ENCODE results near the gene RNFT2. TPM values are rescaled to one million over a fixed set of nuclear protein-coding genes. Genes with fewer than 3 reads are reported as not detected.

RNFT2 gene
- polyA plus RNA-seq, 1 donor (not counting 4 experiments of a cell fraction or from before 2014, with no cell fraction given), result 0.96 TPM

DNA sequence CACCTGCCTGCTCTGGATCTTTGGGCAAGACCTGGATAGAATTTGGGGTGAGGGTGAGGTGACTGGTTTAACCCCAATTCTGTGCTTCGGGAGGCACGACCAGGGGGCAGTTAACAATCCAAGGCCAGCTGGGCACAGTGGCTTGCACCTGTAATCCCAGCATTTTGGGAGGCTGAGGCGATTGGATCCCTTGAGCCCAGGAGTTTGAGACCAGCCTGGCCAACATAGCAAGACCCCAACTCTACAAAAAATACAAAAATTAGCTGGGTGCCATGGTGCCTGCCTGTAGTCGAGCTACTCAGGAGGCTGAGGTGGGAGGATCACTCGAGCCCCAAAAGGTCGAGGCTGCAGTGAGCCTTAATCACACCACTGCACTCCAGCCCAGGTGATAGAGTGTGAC, 105.0 kb downstream of the RNFT2 start:
- FAIRE-seq, result no peak
- no peaks in the 10 kb centered on the region for H4K20me1 ChIP-seq (ENCODE audit: control insufficient read depth, extremely low read depth, insufficient read depth, low read length)
- no peak overlapping the region for H3K9ac ChIP-seq (ENCODE audit: control insufficient read depth, extremely low read depth, insufficient read depth, low read length)
- no peaks in the 10 kb centered on the region for H3K27me3 ChIP-seq (ENCODE audit: control insufficient read depth, extremely low read depth, insufficient read depth, low read length)
- no peaks in the 10 kb centered on the region for H3K9me1 ChIP-seq (ENCODE audit: control insufficient read depth, extremely low read depth, insufficient read depth, low read length)
- dilution Hi-C loops (cut with MboI; ENCODE audit: extremely low pct_ligation_motif_present, low sequenced_read_pairs), result no loop called here
- TF ChIP-seq, protein P1, sequence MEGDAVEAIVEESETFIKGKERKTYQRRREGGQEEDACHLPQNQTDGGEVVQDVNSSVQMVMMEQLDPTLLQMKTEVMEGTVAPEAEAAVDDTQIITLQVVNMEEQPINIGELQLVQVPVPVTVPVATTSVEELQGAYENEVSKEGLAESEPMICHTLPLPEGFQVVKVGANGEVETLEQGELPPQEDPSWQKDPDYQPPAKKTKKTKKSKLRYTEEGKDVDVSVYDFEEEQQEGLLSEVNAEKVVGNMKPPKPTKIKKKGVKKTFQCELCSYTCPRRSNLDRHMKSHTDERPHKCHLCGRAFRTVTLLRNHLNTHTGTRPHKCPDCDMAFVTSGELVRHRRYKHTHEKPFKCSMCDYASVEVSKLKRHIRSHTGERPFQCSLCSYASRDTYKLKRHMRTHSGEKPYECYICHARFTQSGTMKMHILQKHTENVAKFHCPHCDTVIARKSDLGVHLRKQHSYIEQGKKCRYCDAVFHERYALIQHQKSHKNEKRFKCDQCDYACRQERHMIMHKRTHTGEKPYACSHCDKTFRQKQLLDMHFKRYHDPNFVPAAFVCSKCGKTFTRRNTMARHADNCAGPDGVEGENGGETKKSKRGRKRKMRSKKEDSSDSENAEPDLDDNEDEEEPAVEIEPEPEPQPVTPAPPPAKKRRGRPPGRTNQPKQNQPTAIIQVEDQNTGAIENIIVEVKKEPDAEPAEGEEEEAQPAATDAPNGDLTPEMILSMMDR (optimal IDR thresholded peaks at IDR 0.05 in 1 of 3, IDR thresholded peaks at IDR 0.05 in 1 of 3, conservative IDR thresholded peaks at IDR 0.05 in 1 of 3; ENCODE audit: extremely low read depth in 1 of 3, insufficient read depth in 2 of 3, low read length in 3 of 3), result no peak
- no peak for TF ChIP-seq EZH2 (IDR thresholded peaks at IDR 0.05; ENCODE audit: low read length)
- H3K79me2 ChIP-seq (ENCODE audit: control insufficient read depth, insufficient read depth, low read length), result no peaks in the 10 kb centered on the region
- H2AFZ ChIP-seq (ENCODE audit: control insufficient read depth, low read length), result no peak overlapping the region
- H3K4me3 ChIP-seq (ENCODE audit: control insufficient read depth in 2 of 3, extremely low read depth in 1 of 3, insufficient read depth in 2 of 3, low read depth in 1 of 3, low read length in 3 of 3), result no peak overlapping the region
- no peaks in the 10 kb centered on the region for H3K9me3 ChIP-seq (ENCODE audit: control insufficient read depth, low read depth, low read length)
- H3K4me1 ChIP-seq (ENCODE audit: control insufficient read depth, extremely low read depth, insufficient read depth, low read length), result no peaks in the 10 kb centered on the region
- no peak overlapping the region for H3K27ac ChIP-seq (ENCODE audit: control insufficient read depth, insufficient read depth, low read length)
- DNase-seq (ENCODE audit: low read depth, low spot score), result no peak
- H3K36me3 ChIP-seq (ENCODE audit: control insufficient read depth in 2 of 2, extremely low read depth in 1 of 2, insufficient read depth in 2 of 2, low read length in 2 of 2), result no peaks in the 10 kb centered on the region
- H3K4me2 ChIP-seq (ENCODE audit: control insufficient read depth, extremely low read depth, insufficient read depth, low read depth, low read length), result no peak overlapping the region

DNA sequence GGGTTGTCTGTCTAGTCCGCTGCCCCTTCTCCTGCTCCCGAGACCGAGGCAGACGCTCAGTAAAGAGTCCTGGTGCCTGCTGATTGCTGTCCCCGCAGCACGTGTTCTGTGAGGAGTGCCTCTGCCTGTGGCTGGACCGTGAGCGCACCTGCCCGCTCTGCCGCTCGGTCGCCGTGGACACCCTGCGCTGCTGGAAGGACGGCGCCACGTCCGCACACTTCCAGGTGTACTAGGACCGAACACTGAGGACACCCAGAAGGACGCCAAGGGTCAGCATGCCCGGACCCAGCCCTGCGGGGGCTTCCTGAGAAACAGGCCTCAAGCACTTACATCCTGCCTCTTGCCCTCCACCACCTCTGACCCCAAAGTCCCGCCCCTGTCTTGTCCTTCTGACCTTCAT, 111.1 kb downstream of the RNFT2 start:
- dilution Hi-C loops (cut with MboI; ENCODE audit: extremely low pct_ligation_motif_present, low sequenced_read_pairs), result no loop called here
- Histone ChIP-seq H3K9me3 (ENCODE audit: control insufficient read depth, low read depth, low read length) (no peaks in the 10 kb centered on the region), H3K36me3 (ENCODE audit: control insufficient read depth in 2 of 2, extremely low read depth in 1 of 2, insufficient read depth in 2 of 2, low read length in 2 of 2) (no peaks in the 10 kb centered on the region), H3K27me3 (ENCODE audit: control insufficient read depth, extremely low read depth, insufficient read depth, low read length) (no peaks in the 10 kb centered on the region), H3K9ac (ENCODE audit: control insufficient read depth, extremely low read depth, insufficient read depth, low read length) (no peak overlapping the region), H3K9me1 (ENCODE audit: control insufficient read depth, extremely low read depth, insufficient read depth, low read length) (no peaks in the 10 kb centered on the region), H3K4me1 (ENCODE audit: control insufficient read depth, extremely low read depth, insufficient read depth, low read length) (no peaks in the 10 kb centered on the region), H4K20me1 (ENCODE audit: control insufficient read depth, extremely low read depth, insufficient read depth, low read length) (no peaks in the 10 kb centered on the region), H3K27ac (ENCODE audit: control insufficient read depth, insufficient read depth, low read length) (no peak overlapping the region), H3K79me2 (ENCODE audit: control insufficient read depth, insufficient read depth, low read length) (no peaks in the 10 kb centered on the region), H2AFZ (ENCODE audit: control insufficient read depth, low read length) (no peak overlapping the region), H3K4me3 (ENCODE audit: control insufficient read depth in 2 of 3, extremely low read depth in 1 of 3, insufficient read depth in 2 of 3, low read depth in 1 of 3, low read length in 3 of 3) (no peak overlapping the region), H3K4me2 (ENCODE audit: control insufficient read depth, extremely low read depth, insufficient read depth, low read depth, low read length) (no peak overlapping the region)
- DNase-seq (ENCODE audit: low read depth, low spot score) (no peak), FAIRE-seq (no peak)
- TF ChIP-seq, protein P1 (optimal IDR thresholded peaks at IDR 0.05 in 1 of 3, IDR thresholded peaks at IDR 0.05 in 1 of 3, conservative IDR thresholded peaks at IDR 0.05 in 1 of 3; ENCODE audit: extremely low read depth in 1 of 3, insufficient read depth in 2 of 3, low read length in 3 of 3), result no peak
- TF ChIP-seq EZH2 (IDR thresholded peaks at IDR 0.05; ENCODE audit: low read length), result no peak

Data from keratinocyte (primary cell).